Pancreas (tissue), 10 donors: ENCODE measurements around the gene TSPAN6. TPM values are rescaled to one million over a fixed set of nuclear protein-coding genes. Genes with fewer than 3 reads are reported as not detected.

Experiments used
- ATAC-seq, 4 donors: fragments of 200-7000 bp; cut with Tn5 transposase; one replicate each; pipeline versions ENCODE4 v1.8.0 to v1.9.1; 2020; ENCODE audit warnings: mild to moderate bottlenecking in 4 of 4, moderate library complexity in 4 of 4
- DNase-seq, 6 donors: peaks; one replicate each; pipeline ENCODE4 v3.0.0-alpha.2; 2020
- FAIRE-seq: peaks from 2 replicates; lab custom pipeline; 2012; peaks lifted over from hg19 to GRCh38; lab: Jason Lieb, UNC
- H3K27ac ChIP-seq, 4 donors: fragments of 200-600 bp; sonication (generic); 1 replicate in 3 of 4; 2 replicates in 1 of 4; pipeline versions ENCODE4 v1.5.0 to v1.8.0; 2020
- H3K27me3 ChIP-seq, 4 donors: fragments of 200-600 bp; one replicate each; pipeline ENCODE4 v1.8.0; 2021
- H3K36me3 ChIP-seq, 3 donors: fragments of 200-600 bp; sonication (generic) in 1 of 3; one replicate each; pipeline versions ENCODE4 v1.5.0 to v1.8.0; 2020 to 2021
- H3K4me1 ChIP-seq, 3 donors: fragments of 200-600 bp; one replicate each; pipeline ENCODE4 v1.8.0; 2021
- H3K4me3 ChIP-seq, 4 donors: fragments of 200-600 bp; sonication (generic) in 2 of 4; one replicate each; pipeline versions ENCODE4 v1.5.0 to v1.8.0; 2020 to 2021
- H3K9me3 ChIP-seq, 4 donors: fragments of 200-600 bp; one replicate each; pipeline ENCODE4 v1.8.0; 2021
- CTCF ChIP-seq, 4 donors: fragments of 200-600 bp; sonication (generic) in 3 of 4; IDR thresholded peaks; one replicate each; pipeline versions ENCODE4 v1.5.0 to v1.8.0; 2021; ENCODE audit warnings: antibody characterized with exemption in 4 of 4
- WGBS, 2 donors: extraction: QIAGEN DNeasy Blood & Tissue Kit; methylation state at CpG; one replicate each; pipeline ENCODE4 v1.1.7; 2013; 5-methylcytosine and 5-hydroxymethylcytosine counted together
- intact Hi-C, 3 donors: fragments of 100-400 bp; cut with DNase I; formaldehyde crosslinking; loops; one replicate each; pipeline versions ENCODE4 v1.11.1 to v1.14.2; 2022
- polyA plus RNA-seq, 2 donors: library from polyadenylated mRNA; stranded (reverse); fragments of 200-250 nt; gene quantifications; one replicate each; pipeline ENCODE4 v1.2.3, GENCODE V29; 2013
- total RNA-seq, 6 donors: library from RNA; stranded (reverse); fragmentation: NEBNext Ultra II Directional in 4 of 6; extraction: Animal tissue kit (Norgen Biotek cat#: 25700) in 4 of 6; gene quantifications; one replicate each; pipeline versions ENCODE4 v1.2.1 to v1.2.4, GENCODE V29; 2021 to 2023
- donor health status: healthy with polysubstance abuse.
- donor health status: DM: no; HTN: no; CAD: no; lungs with moderate emphysema.
- donor health status: DM: no; HTN: no; CAD: no.
- donor health status: control.
- donor health status: control.
- donor health status: Bipolar disorder and iron deficiency.
- donor health status: DM: yes; HTN: yes; CAD: no.
- donor health status: DM: no; HTN: no; CAD: no.
- donor health status: DM: no; HTN: no; CAD: no.
- donor health status: DM: yes; HTN: yes; CAD: no.

The TSPAN6 gene
- total and polyA plus RNA-seq, 8 donors: 8.6 to 24.3 (median 12.2) TPM

GRCh38 chrX:100658941-100659381 lies 22.4 kb upstream of the TSPAN6 start:
- no peak overlapping the region for H3K27ac ChIP-seq
- DNase-seq (no peak), FAIRE-seq (peak; percentile 95), ATAC-seq (peak in 2 of 4 donors; percentile 28 to 57)
- peaks cover 0 to 21% (median 0%) of the 10 kb centered on the region in 4 donors for H3K27me3 ChIP-seq
- no peak for TF ChIP-seq CTCF (IDR thresholded peaks at IDR 0.05)
- intact Hi-C loops: no loop called here
- H3K4me1 ChIP-seq: no peaks in the 10 kb centered on the region
- WGBS, 2 donors: 17 to 21% methylated on average over 3 of the region's 3 CpGs
- no peaks in the 10 kb centered on the region for H3K9me3 ChIP-seq
- H3K4me3 ChIP-seq: no peak overlapping the region
- no peaks in the 10 kb centered on the region for H3K36me3 ChIP-seq

GRCh38 chrX:100654261-100654660 lies 17.7 kb upstream of the TSPAN6 start:
- no peak overlapping the region for H3K4me3 ChIP-seq
- H3K9me3 ChIP-seq: no peaks in the 10 kb centered on the region
- intact Hi-C loops: no loop called here
- DNase-seq (no peak), ATAC-seq (peak in 2 of 4 donors; percentile 36 to 53), FAIRE-seq (no peak)
- H3K27ac ChIP-seq: no peak overlapping the region
- no peaks in the 10 kb centered on the region for H3K4me1 ChIP-seq
- H3K27me3 ChIP-seq: peaks cover 0 to 7% (median 0%) of the 10 kb centered on the region in 4 donors
- 13 to 16% methylated on average over 3 of the region's 3 CpGs for WGBS, 2 donors
- no peak for TF ChIP-seq CTCF (IDR thresholded peaks at IDR 0.05)
- H3K36me3 ChIP-seq: no peaks in the 10 kb centered on the region

- Histone ChIP-seq H3K4me1 (no peaks in the 10 kb centered on the region), H3K9me3 (no peaks in the 10 kb centered on the region), H3K36me3 (no peaks in the 10 kb centered on the region), H3K4me3 (no peak overlapping the region), H3K27me3 (peaks cover 0 to 7% (median 0%) of the 10 kb centered on the region in 4 donors), H3K27ac (no peak overlapping the region)
- ATAC-seq: no peak
- FAIRE-seq: no peak
- no peak for TF ChIP-seq CTCF (IDR thresholded peaks at IDR 0.05)
- intact Hi-C loops: no loop called here
- WGBS, 2 donors: 57 to 82% methylated on average over 2 of the region's 2 CpGs
- no peak for DNase-seq
These were observed 15.7 kb upstream of the TSPAN6 start for GRCh38 chrX:100652266-100652665.

- intact Hi-C loops: no loop called here
- FAIRE-seq: no peak
- no peak for ATAC-seq
These were observed 14.2 kb upstream of the TSPAN6 start for GRCh38 chrX:100650841-100651240.

More at GRCh38 chrX:100650841-100651240, 14.2 kb upstream of the TSPAN6 start:
- no peak for TF ChIP-seq CTCF (IDR thresholded peaks at IDR 0.05)
- no peak overlapping the region for H3K4me3 ChIP-seq
- H3K36me3 ChIP-seq: no peaks in the 10 kb centered on the region
- H3K4me1 ChIP-seq: no peaks in the 10 kb centered on the region
- WGBS, 2 donors: 78 to 94% methylated on average over 1 of the region's 1 CpG
- peak overlapping the region in 1 of 4 donors; percentile 31 for H3K27ac ChIP-seq
- DNase-seq: no peak
- no peaks in the 10 kb centered on the region for H3K27me3 ChIP-seq
- no peaks in the 10 kb centered on the region for H3K9me3 ChIP-seq
